ENCODE data around the gene DERL3.
A peak's percentile ranks its signal among the peaks of the same experiment; 100 is the strongest.
"Not testable (repeated sequence)": the region's sequence is repeated elsewhere in the genome, so short reads cannot be mapped to it uniquely, and the experiment has no call there.

The DERL3 gene

DNA sequence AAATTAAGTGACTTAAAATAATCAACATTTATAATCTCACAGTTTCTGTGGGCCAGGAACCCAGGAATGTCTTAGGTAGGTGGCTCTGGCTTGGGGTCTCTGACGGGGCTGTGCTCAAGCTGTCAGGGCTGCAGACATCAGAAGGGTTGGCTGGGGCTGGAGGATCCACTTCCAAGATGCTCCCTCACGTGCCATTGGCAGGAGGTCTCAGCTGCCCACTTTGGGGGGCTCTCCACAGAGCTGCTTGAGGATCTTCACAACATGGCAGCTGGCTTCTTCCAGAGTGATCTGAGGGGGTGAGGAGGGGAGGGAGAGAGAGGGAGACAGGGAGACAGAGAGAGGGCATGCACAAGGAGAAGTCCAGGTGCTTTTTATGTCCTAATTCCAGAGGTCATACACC is 37.0 kb upstream of the DERL3 start:
- TF ChIP-seq, protein P1, sequence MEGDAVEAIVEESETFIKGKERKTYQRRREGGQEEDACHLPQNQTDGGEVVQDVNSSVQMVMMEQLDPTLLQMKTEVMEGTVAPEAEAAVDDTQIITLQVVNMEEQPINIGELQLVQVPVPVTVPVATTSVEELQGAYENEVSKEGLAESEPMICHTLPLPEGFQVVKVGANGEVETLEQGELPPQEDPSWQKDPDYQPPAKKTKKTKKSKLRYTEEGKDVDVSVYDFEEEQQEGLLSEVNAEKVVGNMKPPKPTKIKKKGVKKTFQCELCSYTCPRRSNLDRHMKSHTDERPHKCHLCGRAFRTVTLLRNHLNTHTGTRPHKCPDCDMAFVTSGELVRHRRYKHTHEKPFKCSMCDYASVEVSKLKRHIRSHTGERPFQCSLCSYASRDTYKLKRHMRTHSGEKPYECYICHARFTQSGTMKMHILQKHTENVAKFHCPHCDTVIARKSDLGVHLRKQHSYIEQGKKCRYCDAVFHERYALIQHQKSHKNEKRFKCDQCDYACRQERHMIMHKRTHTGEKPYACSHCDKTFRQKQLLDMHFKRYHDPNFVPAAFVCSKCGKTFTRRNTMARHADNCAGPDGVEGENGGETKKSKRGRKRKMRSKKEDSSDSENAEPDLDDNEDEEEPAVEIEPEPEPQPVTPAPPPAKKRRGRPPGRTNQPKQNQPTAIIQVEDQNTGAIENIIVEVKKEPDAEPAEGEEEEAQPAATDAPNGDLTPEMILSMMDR (IDR thresholded peaks at IDR 0.05; ENCODE audit: low read depth, low read length): no peak
- Histone ChIP-seq H3K27me3 (ENCODE audit: insufficient read depth, low read depth, severe bottlenecking) (no peaks in the 10 kb centered on the region), H3K36me3 (peaks cover 72% of the 10 kb centered on the region), H3K9me3 (ENCODE audit: severe bottlenecking) (no peaks in the 10 kb centered on the region), H3K4me3 (ENCODE audit: low read depth, low read length) (no peak overlapping the region), H3K27ac (no peak overlapping the region)
- no peak for DNase-seq

GRCh38 chr22:23874871-23875270 is 36.1 kb upstream of the DERL3 start:
- no peak for DNase-seq
- no peak overlapping the region for H3K4me3 ChIP-seq (ENCODE audit: low read depth, low read length)

DNA sequence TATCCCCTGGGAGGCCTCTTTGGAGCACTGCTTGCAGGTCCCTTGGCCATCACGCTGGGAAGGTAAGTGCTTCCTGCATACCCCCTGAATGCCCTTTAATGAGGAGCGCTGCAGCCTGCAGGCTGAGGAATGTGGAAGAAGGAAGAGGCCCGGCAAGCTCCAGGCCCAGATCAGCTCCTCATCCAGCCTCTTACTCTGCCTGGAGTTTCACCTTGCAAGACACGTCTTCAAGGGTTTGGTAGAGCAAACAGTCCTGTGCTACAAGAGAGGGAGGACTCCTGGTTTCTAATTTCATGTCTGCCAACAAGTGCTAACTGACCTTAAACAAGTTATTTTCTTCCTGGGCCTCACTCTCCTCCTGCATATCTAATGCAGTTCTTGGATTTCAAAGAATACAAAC is 29.8 kb upstream of the DERL3 start:
- H3K9me3 ChIP-seq (ENCODE audit: severe bottlenecking): no peaks in the 10 kb centered on the region
- no peaks in the 10 kb centered on the region for H3K27me3 ChIP-seq (ENCODE audit: insufficient read depth, low read depth, severe bottlenecking)
- H3K36me3 ChIP-seq: peaks cover 74% of the 10 kb centered on the region
- DNase-seq: no peak
- TF ChIP-seq, protein P1 (IDR thresholded peaks at IDR 0.05; ENCODE audit: low read depth, low read length): no peak
- no peak overlapping the region for H3K27ac ChIP-seq
- no peak overlapping the region for H3K4me3 ChIP-seq (ENCODE audit: low read depth, low read length)

More at GRCh38 chr22:23874871-23875270, 36.1 kb upstream of the DERL3 start:
- no peaks in the 10 kb centered on the region for H3K9me3 ChIP-seq (ENCODE audit: severe bottlenecking)
- H3K36me3 ChIP-seq: peaks cover 77% of the 10 kb centered on the region
- TF ChIP-seq, protein P1 (IDR thresholded peaks at IDR 0.05; ENCODE audit: low read depth, low read length): no peak
- no peaks in the 10 kb centered on the region for H3K27me3 ChIP-seq (ENCODE audit: insufficient read depth, low read depth, severe bottlenecking)
- H3K27ac ChIP-seq: no peak overlapping the region

DNA sequence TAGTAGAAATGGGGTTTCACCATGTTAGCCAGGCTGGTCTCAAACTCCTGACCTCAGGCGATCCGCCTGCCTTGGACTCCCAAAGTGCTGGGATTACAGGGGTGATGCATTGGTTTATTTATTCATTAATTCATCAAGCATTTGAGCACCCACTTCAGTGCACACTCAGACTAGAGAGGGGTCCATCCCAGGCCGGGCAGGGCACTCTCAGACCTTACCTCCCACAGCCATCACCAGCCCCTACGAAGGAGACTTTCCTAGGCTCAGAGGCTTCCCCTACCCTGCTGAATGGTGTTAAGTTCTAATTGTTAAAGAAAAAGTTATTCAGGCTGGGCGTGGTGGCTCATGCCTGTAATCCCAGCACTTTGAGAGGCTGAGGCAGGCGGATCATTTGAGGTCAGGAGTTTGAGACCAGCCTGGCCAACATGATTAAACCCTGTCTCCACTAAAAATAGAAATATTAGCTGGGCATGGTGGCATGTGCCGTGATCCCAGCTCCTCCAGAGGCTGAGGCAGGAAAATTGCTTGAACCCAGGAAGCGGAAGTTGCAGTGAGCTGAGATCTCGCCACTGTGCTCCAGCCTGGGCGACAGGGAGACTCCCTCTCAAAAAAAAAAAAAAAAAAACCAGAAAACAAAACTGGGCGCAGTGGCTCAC is 25.8 kb upstream of the DERL3 start:
- not testable (repeated sequence) for H3K9me3 ChIP-seq (ENCODE audit: severe bottlenecking); H3K27ac ChIP-seq; H3K27me3 ChIP-seq (ENCODE audit: insufficient read depth, low read depth, severe bottlenecking); DNase-seq; H3K4me3 ChIP-seq (ENCODE audit: low read depth, low read length)
- peaks cover 63% of the 10 kb centered on the region for H3K36me3 ChIP-seq

DNA sequence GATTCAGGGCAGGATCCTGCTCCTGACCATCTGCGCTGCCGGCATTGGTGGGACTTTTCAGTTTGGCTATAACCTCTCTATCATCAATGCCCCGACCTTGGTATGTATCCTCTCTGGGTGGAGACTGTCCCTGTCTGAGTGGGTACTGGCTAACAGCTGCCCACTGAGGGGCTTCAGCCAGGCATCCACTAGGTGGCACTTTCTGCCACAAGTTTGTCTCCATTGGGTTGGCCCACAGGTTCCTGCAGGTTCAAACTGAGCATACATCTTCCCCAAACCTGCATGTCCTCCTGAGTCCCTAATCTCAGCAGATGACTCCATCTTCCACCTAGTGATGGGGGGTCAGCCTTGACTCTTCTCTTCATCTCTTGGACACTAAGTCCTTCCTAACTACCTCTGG is 23.3 kb upstream of the DERL3 start:
- TF ChIP-seq, protein P1 (IDR thresholded peaks at IDR 0.05; ENCODE audit: low read depth, low read length): peak; percentile 87
- H3K4me3 ChIP-seq (ENCODE audit: low read depth, low read length): no peak overlapping the region
- H3K9me3 ChIP-seq (ENCODE audit: severe bottlenecking): no peaks in the 10 kb centered on the region
- peaks cover 38% of the 10 kb centered on the region for H3K36me3 ChIP-seq
- peak; percentile 73 for DNase-seq
- H3K27me3 ChIP-seq (ENCODE audit: insufficient read depth, low read depth, severe bottlenecking): no peaks in the 10 kb centered on the region
- H3K27ac ChIP-seq: no peak overlapping the region

- not testable (repeated sequence) for DNase-seq; H3K4me3 ChIP-seq (ENCODE audit: low read depth, low read length); H3K9me3 ChIP-seq (ENCODE audit: severe bottlenecking); H3K27ac ChIP-seq; H3K27me3 ChIP-seq (ENCODE audit: insufficient read depth, low read depth, severe bottlenecking)
- H3K36me3 ChIP-seq: peaks cover 23% of the 10 kb centered on the region
Observed at GRCh38 chr22:23860187-23860586, 21.4 kb upstream of the DERL3 start.

GRCh38 chr22:23859201-23859600 is 20.4 kb upstream of the DERL3 start:
- H3K27me3 ChIP-seq (ENCODE audit: insufficient read depth, low read depth, severe bottlenecking): no peaks in the 10 kb centered on the region
- peaks cover 18% of the 10 kb centered on the region for H3K36me3 ChIP-seq
- TF ChIP-seq, protein P1 (IDR thresholded peaks at IDR 0.05; ENCODE audit: low read depth, low read length): no peak
- H3K9me3 ChIP-seq (ENCODE audit: severe bottlenecking): no peaks in the 10 kb centered on the region
- no peak for DNase-seq
- H3K4me3 ChIP-seq (ENCODE audit: low read depth, low read length): no peak overlapping the region
- peak overlapping the region; percentile 91 for H3K27ac ChIP-seq

Measured in WERI-Rb-1 (cell line).